DND-41 (cell line): ENCODE results near the gene PPP1R15B.

Experiments used
- ATAC-seq: fragments of 200-7000 bp; cut with Tn5 transposase; 3 replicates; pipeline ENCODE4 v1.9.1; 2021; ENCODE audit warnings: low read depth; ENCODE audit not compliant: insufficient read depth
- DNase-seq: peaks from one replicate; pipeline ENCODE4 v3.0.0-alpha.2; 2020
- H2AFZ ChIP-seq: 2 replicates; pipeline ENCODE4 v1.6.0; 2012; ENCODE audit warnings: low read depth, low read length
- H3K27ac ChIP-seq: 2 replicates; pipeline ENCODE4 v1.5.1; 2012; ENCODE audit warnings: low read length, inconsistent platforms
- H3K27me3 ChIP-seq: fragments of 200-600 bp; sonication (generic); 2 replicates; pipeline ENCODE4 v1.6.0; 2012; ENCODE audit warnings: low read length, mild to moderate bottlenecking, inconsistent platforms; ENCODE audit not compliant: insufficient read depth, poor library complexity
- H3K36me3 ChIP-seq: 2 replicates; pipeline ENCODE4 v1.5.1; 2012; ENCODE audit warnings: low read length, inconsistent platforms; ENCODE audit not compliant: insufficient read depth
- H3K4me1 ChIP-seq: 2 replicates; pipeline ENCODE4 v1.5.1; 2012; ENCODE audit warnings: mild to moderate bottlenecking, low read length; ENCODE audit not compliant: insufficient read depth
- H3K4me2 ChIP-seq: 2 replicates; pipeline ENCODE4 v1.6.0; 2012; ENCODE audit warnings: mild to moderate bottlenecking, moderate library complexity, low read length, inconsistent platforms; ENCODE audit not compliant: insufficient read depth
- H3K4me3 ChIP-seq, 2 experiments: fragments of 200-600 bp in 1 of 2; shearing (Covaris generic) in 1 of 2; 2 replicates each; pipeline ENCODE4 v1.5.1; 2012 to 2016; ENCODE audit warnings: inconsistent platforms in 2 of 2, low read length in 2 of 2, mild to moderate bottlenecking in 2 of 2, low read depth in 1 of 2, moderate library complexity in 1 of 2
- H3K79me2 ChIP-seq: 2 replicates; pipeline ENCODE4 v1.6.0; 2012; ENCODE audit warnings: low read length, inconsistent platforms; ENCODE audit not compliant: insufficient read depth
- H3K9ac ChIP-seq: 2 replicates; pipeline ENCODE4 v1.6.0; 2012; ENCODE audit warnings: low read depth, mild to moderate bottlenecking, inconsistent platforms, low read length, moderate library complexity
- H3K9me3 ChIP-seq: 2 replicates; pipeline ENCODE4 v1.5.1; 2012; ENCODE audit warnings: low read length, moderate library complexity, mild to moderate bottlenecking, inconsistent platforms; ENCODE audit not compliant: insufficient read depth, severe bottlenecking
- H4K20me1 ChIP-seq: 2 replicates; pipeline ENCODE4 v1.6.0; 2012; ENCODE audit warnings: low read length; ENCODE audit not compliant: insufficient read depth
- EZH2 ChIP-seq: IDR thresholded peaks from 3 replicates; pipeline ENCODE4 v1.6.1; 2012; ENCODE audit warnings: borderline replicate concordance, low read depth, mild to moderate bottlenecking, moderate library complexity, low read length, inconsistent platforms; ENCODE audit not compliant: severe bottlenecking
- TF ChIP-seq, protein P1 (sequence below): IDR thresholded peaks from 2 replicates; pipeline ENCODE4 v1.5.1; 2012; ENCODE audit warnings: borderline replicate concordance, low read length, moderate library complexity, mild to moderate bottlenecking; ENCODE audit not compliant: poor library complexity, severe bottlenecking; ENCODE audit errors: extremely low read depth

PPP1R15B gene

DNA sequence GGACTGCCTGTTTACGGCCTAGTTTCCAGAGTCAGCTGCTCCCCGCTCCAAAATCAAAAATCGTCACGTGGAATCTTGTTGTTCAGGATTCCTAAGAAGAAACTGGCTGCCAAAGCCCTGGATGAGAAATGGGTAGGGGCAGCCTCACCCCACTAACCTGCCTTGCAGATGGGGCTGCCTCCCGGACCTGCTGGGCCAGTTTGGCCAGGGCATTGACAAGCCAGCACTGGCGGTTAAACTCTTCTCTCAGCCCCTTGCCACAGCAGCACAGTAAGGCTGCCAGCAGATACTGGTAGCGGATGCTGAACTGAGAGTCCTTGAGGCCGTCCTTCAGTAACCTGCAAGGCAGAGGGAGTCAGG is 31.6 kb upstream of the PPP1R15B start:
- no peak overlapping the region for H3K9ac ChIP-seq
- no peak for ATAC-seq

DNA sequence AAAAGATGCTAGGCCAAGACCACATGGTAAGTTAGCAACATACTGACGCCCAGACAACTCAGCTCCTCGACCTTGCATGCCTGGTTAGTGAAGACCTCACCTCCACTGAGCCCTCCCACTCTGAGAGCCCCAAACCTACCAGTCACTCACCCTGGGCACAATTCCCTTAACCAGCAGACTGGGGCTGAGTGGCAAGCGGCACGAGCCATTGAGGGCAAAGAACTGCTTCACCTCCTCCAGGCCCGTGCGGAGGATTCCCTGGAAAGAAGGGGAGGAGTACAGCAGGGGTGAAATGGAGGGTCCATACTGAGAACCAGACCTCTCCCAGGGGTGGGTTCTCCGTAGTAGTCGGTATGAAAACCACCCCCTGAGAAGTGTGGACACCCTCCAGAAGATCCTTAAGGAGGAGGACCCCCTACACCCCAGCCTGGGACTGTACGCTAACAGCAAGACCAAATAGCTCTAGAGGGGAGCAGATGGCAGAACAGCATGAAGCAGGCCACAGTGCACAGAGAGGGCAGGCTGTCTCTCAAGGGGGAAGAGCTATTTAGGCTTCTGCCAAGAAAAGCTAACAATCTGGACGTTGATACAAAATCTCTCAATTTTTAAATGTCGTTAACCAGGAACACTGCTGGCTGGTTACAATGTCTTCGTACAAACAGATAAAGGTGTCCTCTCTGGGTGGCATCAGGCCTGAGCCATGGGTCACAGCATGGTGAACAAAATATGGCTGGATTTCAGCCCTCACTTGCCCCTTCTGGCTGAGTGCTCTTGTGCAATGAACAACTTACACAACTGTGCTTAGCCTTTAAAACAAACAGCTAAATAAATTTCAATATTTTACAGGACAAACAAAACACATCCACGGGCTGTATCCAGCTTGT is 31.0 kb upstream of the PPP1R15B start:
- Histone ChIP-seq H3K36me3 (peaks cover 81% of the 10 kb centered on the region), H3K4me3 (no peak overlapping the region), H3K9me3 (no peaks in the 10 kb centered on the region), H3K4me1 (no peaks in the 10 kb centered on the region), H4K20me1 (no peaks in the 10 kb centered on the region), H3K27ac (no peak overlapping the region), H2AFZ (no peak overlapping the region), H3K9ac (no peak overlapping the region), H3K79me2 (no peaks in the 10 kb centered on the region), H3K27me3 (no peaks in the 10 kb centered on the region), H3K4me2 (no peak overlapping the region)
- TF ChIP-seq, protein P1, sequence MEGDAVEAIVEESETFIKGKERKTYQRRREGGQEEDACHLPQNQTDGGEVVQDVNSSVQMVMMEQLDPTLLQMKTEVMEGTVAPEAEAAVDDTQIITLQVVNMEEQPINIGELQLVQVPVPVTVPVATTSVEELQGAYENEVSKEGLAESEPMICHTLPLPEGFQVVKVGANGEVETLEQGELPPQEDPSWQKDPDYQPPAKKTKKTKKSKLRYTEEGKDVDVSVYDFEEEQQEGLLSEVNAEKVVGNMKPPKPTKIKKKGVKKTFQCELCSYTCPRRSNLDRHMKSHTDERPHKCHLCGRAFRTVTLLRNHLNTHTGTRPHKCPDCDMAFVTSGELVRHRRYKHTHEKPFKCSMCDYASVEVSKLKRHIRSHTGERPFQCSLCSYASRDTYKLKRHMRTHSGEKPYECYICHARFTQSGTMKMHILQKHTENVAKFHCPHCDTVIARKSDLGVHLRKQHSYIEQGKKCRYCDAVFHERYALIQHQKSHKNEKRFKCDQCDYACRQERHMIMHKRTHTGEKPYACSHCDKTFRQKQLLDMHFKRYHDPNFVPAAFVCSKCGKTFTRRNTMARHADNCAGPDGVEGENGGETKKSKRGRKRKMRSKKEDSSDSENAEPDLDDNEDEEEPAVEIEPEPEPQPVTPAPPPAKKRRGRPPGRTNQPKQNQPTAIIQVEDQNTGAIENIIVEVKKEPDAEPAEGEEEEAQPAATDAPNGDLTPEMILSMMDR, result no peak
- TF ChIP-seq EZH2, result no peak
- ATAC-seq (no peak), DNase-seq (no peak)

More for the DNA sequence above, 31.6 kb upstream of the PPP1R15B start:
- no peaks in the 10 kb centered on the region for H3K4me1 ChIP-seq
- no peaks in the 10 kb centered on the region for H4K20me1 ChIP-seq
- no peak for DNase-seq
- H3K27me3 ChIP-seq, result no peaks in the 10 kb centered on the region
- no peak overlapping the region for H3K4me2 ChIP-seq
- TF ChIP-seq, protein P1, result no peak
- no peak for TF ChIP-seq EZH2
- H3K36me3 ChIP-seq, result peaks cover 79% of the 10 kb centered on the region
- H3K4me3 ChIP-seq, result no peak overlapping the region
- H2AFZ ChIP-seq, result no peak overlapping the region
- H3K27ac ChIP-seq, result no peak overlapping the region
- H3K9me3 ChIP-seq, result no peaks in the 10 kb centered on the region
- no peaks in the 10 kb centered on the region for H3K79me2 ChIP-seq

- Histone ChIP-seq H3K9ac (no peak overlapping the region), H3K9me3 (no peaks in the 10 kb centered on the region), H2AFZ (no peak overlapping the region), H3K36me3 (peaks cover 74% of the 10 kb centered on the region), H3K27me3 (no peaks in the 10 kb centered on the region), H3K4me1 (no peaks in the 10 kb centered on the region), H3K79me2 (no peaks in the 10 kb centered on the region), H4K20me1 (no peaks in the 10 kb centered on the region), H3K27ac (no peak overlapping the region), H3K4me2 (no peak overlapping the region), H3K4me3 (no peak overlapping the region)
- no peak for DNase-seq
- ATAC-seq, result no peak
- TF ChIP-seq, protein P1, result no peak
- TF ChIP-seq EZH2, result no peak
These were observed 29.9 kb upstream of the PPP1R15B start for GRCh38 chr1:204441558-204441957.
